ENCODE data around the gene PKP1. TPM values are rescaled to one million over a fixed set of nuclear protein-coding genes. Genes with fewer than 3 reads are reported as not detected.

PKP1 gene
- total RNA-seq, 1 donor from 2014 or later: not detected

DNA sequence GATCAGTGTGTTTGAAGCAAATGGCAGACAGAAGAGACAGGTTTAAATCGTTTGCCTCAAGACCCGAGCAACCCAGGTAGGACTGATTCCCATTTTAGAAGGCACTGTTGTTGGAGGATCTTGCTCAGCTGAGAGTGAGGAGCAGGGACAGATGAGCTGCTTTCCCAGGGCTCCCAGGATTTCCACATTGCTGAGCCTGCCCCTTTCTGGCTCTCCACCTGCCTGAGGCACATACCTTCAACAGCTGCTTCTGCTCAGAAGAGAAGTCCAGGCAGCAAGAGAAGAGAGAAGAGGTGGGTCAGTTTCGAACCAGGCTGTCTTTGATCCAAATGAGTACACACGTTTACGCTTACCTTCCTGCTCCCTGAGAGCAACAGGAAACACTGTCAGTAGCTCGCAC is 88.5 kb downstream of the PKP1 start:
- DNase-seq (ENCODE audit: low read depth, low spot score): no peak
- Mint-ChIP-seq H3K27me3 (ENCODE audit: low read depth) (peaks cover 22% of the 10 kb centered on the region), H3K36me3 (ENCODE audit: low read depth) (no peaks in the 10 kb centered on the region), H3K4me3 (no peak overlapping the region), H3K9me3 (no peaks in the 10 kb centered on the region), H3K4me1 (no peaks in the 10 kb centered on the region), H3K27ac (ENCODE audit: unreplicated experiment) (no peak overlapping the region)
- TF ChIP-seq, protein P1, sequence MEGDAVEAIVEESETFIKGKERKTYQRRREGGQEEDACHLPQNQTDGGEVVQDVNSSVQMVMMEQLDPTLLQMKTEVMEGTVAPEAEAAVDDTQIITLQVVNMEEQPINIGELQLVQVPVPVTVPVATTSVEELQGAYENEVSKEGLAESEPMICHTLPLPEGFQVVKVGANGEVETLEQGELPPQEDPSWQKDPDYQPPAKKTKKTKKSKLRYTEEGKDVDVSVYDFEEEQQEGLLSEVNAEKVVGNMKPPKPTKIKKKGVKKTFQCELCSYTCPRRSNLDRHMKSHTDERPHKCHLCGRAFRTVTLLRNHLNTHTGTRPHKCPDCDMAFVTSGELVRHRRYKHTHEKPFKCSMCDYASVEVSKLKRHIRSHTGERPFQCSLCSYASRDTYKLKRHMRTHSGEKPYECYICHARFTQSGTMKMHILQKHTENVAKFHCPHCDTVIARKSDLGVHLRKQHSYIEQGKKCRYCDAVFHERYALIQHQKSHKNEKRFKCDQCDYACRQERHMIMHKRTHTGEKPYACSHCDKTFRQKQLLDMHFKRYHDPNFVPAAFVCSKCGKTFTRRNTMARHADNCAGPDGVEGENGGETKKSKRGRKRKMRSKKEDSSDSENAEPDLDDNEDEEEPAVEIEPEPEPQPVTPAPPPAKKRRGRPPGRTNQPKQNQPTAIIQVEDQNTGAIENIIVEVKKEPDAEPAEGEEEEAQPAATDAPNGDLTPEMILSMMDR (conservative IDR thresholded peaks at IDR 0.05): no peak

DNA sequence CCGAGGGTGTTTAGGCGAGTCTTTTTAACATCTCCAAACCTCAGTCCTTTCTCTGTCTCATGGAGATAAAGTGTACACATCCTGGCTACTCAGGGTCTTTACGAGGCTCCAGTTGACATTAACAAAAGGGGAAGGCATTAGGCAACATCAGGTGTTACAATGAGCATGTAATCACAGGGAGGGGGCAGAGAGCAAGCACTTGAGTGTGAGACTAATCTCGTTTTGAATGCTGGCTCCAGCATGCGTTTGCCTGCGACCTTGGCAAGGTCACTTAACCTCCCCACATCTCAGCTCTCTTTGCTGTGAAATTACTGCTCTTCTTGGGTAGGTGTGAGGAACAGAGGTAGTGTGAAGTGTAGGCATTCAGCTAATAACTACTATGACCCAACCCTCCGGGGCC is 91.1 kb downstream of the PKP1 start:
- no peak for DNase-seq (ENCODE audit: low read depth, low spot score)
- no peaks in the 10 kb centered on the region for H3K4me1 Mint-ChIP-seq
- no peak overlapping the region for H3K4me3 Mint-ChIP-seq
- no peaks in the 10 kb centered on the region for H3K9me3 Mint-ChIP-seq
- TF ChIP-seq, protein P1 (conservative IDR thresholded peaks at IDR 0.05): no peak
- no peaks in the 10 kb centered on the region for H3K36me3 Mint-ChIP-seq (ENCODE audit: low read depth)
- H3K27me3 Mint-ChIP-seq (ENCODE audit: low read depth): peaks cover 14% of the 10 kb centered on the region
- no peak overlapping the region for H3K27ac Mint-ChIP-seq (ENCODE audit: unreplicated experiment)

DNA sequence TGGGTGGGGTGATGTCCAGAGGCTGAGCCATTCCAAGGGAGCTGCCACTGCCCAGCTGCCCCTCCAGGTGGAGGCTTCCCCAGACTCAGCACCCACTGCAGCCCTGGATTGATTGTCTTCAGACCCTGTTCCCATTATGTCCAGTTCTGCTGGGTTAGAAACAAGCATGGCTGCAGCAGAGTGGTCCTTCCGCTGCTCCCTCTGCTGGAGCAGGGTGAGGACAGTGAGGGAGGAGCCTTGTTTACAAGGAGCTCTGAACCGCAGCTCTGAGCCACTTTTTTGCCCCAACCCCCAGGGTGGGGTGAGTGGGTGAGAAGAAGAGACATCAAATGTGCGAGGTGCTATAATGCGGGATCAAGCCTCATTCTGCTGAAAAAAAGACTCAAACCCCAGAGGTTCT is 91.9 kb downstream of the PKP1 start:
- H3K27me3 Mint-ChIP-seq (ENCODE audit: low read depth): peaks cover 14% of the 10 kb centered on the region
- TF ChIP-seq, protein P1 (conservative IDR thresholded peaks at IDR 0.05): no peak
- H3K9me3 Mint-ChIP-seq: no peaks in the 10 kb centered on the region
- H3K4me3 Mint-ChIP-seq: no peak overlapping the region
- no peak overlapping the region for H3K27ac Mint-ChIP-seq (ENCODE audit: unreplicated experiment)
- no peaks in the 10 kb centered on the region for H3K4me1 Mint-ChIP-seq
- no peaks in the 10 kb centered on the region for H3K36me3 Mint-ChIP-seq (ENCODE audit: low read depth)
- no peak for DNase-seq (ENCODE audit: low read depth, low spot score)

DNA sequence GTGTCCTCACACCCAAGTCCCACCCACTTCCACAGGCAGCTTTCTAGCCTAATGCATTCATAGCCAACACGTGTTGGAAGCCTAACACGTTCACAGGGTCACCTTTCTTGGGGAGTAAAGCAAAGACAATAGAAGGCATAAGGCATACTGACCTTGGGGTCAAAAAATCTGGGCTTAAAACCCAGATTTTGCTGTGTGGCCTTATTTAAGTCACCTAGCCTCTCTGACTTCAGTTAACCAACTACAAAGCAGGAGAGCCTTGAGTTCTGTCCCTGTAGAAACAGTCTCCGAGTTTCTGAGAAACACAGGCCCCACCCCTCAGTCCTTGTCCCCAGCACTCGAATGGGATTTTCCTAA is 92.8 kb downstream of the PKP1 start:
- Mint-ChIP-seq H3K9me3 (no peaks in the 10 kb centered on the region), H3K4me1 (no peaks in the 10 kb centered on the region), H3K4me3 (no peak overlapping the region), H3K27me3 (ENCODE audit: low read depth) (peaks cover 14% of the 10 kb centered on the region), H3K27ac (ENCODE audit: unreplicated experiment) (no peak overlapping the region), H3K36me3 (ENCODE audit: low read depth) (no peaks in the 10 kb centered on the region)
- TF ChIP-seq, protein P1 (conservative IDR thresholded peaks at IDR 0.05): no peak
- no peak for DNase-seq (ENCODE audit: low read depth, low spot score)

DNA sequence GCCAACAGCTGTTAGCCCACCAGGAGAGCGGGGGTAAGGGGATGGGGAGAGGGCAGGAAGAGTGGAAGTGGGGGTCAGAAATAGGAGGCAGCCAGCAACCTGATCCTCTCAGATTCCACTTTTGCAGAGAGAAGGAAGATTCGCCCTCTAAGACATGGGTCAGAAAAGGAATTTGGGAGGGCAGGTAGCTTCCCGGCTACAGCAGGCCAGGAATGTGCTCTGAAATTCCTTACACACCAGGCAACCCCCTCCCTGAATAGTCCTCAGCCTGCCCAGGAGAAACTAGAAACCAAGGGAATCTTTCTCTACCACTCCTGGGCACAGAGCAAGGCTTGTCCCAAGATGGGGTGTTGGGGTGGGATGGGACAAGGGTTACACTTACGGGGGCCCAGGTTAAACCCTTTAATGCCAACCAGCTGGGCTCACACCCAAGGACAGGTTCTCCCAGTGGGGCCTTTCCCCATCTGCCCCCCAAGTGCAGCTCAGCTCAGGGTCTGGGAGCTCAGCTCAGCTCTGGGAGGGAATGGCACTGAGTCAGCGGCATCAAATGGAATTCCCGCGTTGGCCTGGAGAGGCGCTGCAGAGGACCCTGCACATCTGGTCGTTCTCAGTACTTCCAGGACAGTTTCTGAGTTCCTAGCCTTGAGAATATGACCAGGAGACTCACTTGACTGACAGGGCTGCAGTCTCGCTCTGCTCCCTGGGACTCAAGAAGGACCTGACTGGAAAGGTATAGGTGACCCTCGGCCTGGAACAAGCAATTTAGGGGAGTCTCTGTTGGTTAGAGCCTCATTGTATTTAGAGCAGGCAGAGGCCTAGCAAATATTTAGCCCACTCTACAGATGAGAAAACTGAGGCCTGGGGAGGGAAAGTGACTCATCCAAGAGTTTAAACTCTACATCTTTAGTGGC is 93.4 kb downstream of the PKP1 start:
- no peaks in the 10 kb centered on the region for H3K4me1 Mint-ChIP-seq
- TF ChIP-seq, protein P1 (conservative IDR thresholded peaks at IDR 0.05): peak; percentile 68
- peak; percentile 62 for DNase-seq (ENCODE audit: low read depth, low spot score)
- H3K36me3 Mint-ChIP-seq (ENCODE audit: low read depth): no peaks in the 10 kb centered on the region
- no peak overlapping the region for H3K27ac Mint-ChIP-seq (ENCODE audit: unreplicated experiment)
- no peak overlapping the region for H3K4me3 Mint-ChIP-seq
- peaks cover 14% of the 10 kb centered on the region for H3K27me3 Mint-ChIP-seq (ENCODE audit: low read depth)
- H3K9me3 Mint-ChIP-seq: no peaks in the 10 kb centered on the region

Data from neural crest cell (in vitro differentiated cells).